Gastroesophageal sphincter (tissue), 4 donors: ENCODE measurements around the gene COL1A1. TPM values are rescaled to one million over a fixed set of nuclear protein-coding genes. Genes with fewer than 3 reads are reported as not detected.

Source experiments
- ATAC-seq: fragments of 150-250 bp; one replicate; pipeline ENCODE4 v1.9.1; 2016; ENCODE audit warnings: mild to moderate bottlenecking, moderate library complexity
- H3K27ac ChIP-seq, 4 donors: fragments of 200-600 bp; sonication (generic) in 3 of 4; 1 replicate in 3 of 4; 2 replicates in 1 of 4; pipeline ENCODE4 v1.5.1; 2016 to 2019
- H3K27me3 ChIP-seq: fragments of 200-600 bp; sonication (generic); one replicate; pipeline ENCODE4 v1.5.1; 2019
- H3K36me3 ChIP-seq, 2 donors: fragments of 200-600 bp; sonication (generic); one replicate each; pipeline ENCODE4 v1.5.1; 2019; ENCODE audit warnings: control low read depth in 1 of 2
- H3K4me1 ChIP-seq, 3 donors: fragments of 200-600 bp; sonication (generic); 1 replicate in 2 of 3; 2 replicates in 1 of 3; pipeline ENCODE4 v1.5.1; 2016 to 2019; ENCODE audit warnings: control low read depth in 2 of 3
- H3K4me3 ChIP-seq, 2 donors: fragments of 200-600 bp; sonication (generic); one replicate each; pipeline ENCODE4 v1.5.1; 2019; ENCODE audit warnings: mild to moderate bottlenecking in 1 of 2, moderate library complexity in 1 of 2
- H3K9me3 ChIP-seq, 3 donors: fragments of 200-600 bp; sonication (generic); one replicate each; pipeline ENCODE4 v1.5.1; 2017 to 2019; ENCODE audit warnings: control low read depth in 2 of 3
- CTCF ChIP-seq, 4 experiments: fragments of 200-600 bp in 2 of 4; fragments of 450-650 bp in 2 of 4; sonication (generic) in 1 of 4; IDR thresholded peaks; one replicate each; pipeline ENCODE4 v1.5.1; 2017 to 2019; ENCODE audit warnings: antibody characterized with exemption in 4 of 4, mild to moderate bottlenecking in 2 of 4, moderate library complexity in 2 of 4
- EP300 ChIP-seq: sonication (generic); formaldehyde crosslinking; IDR thresholded peaks from one replicate; pipeline ENCODE4 v1.6.1; 2017; ENCODE audit warnings: antibody characterized with exemption, mild to moderate bottlenecking
- POLR2A ChIP-seq, 2 donors: fragments of 450-650 bp; IDR thresholded peaks; one replicate each; pipeline ENCODE4 v1.6.1; 2017; ENCODE audit warnings: antibody characterized with exemption in 2 of 2, mild to moderate bottlenecking in 2 of 2, moderate library complexity in 1 of 2
- POLR2AphosphoS5 ChIP-seq: sonication (generic); formaldehyde crosslinking; IDR thresholded peaks from one replicate; pipeline ENCODE4 v1.6.1; 2017; ENCODE audit warnings: antibody characterized with exemption
- WGBS, 2 donors: methylation state at CpG; one replicate each; pipeline ENCODE4 v1.1.5; 2018; ENCODE audit warnings: low coverage in 1 of 2; 5-methylcytosine and 5-hydroxymethylcytosine counted together
- total RNA-seq, 4 donors: library from RNA; depleted of rRNA; stranded (reverse); fragments of >200 nt; gene quantifications; one replicate each; pipeline ENCODE4 v1.1.0, GENCODE V29; 2016

The COL1A1 gene
- total RNA-seq, 4 donors from 2014 or later = 14.6 to 92.9 (median 69.7) TPM

- Histone ChIP-seq H3K4me1 (peaks cover 5 to 86% (median 30%) of the 10 kb centered on the region in 3 donors), H3K27ac (peak overlapping the region in 3 of 4 donors; percentile 42 to 94 (median 66))
- ATAC-seq = no peak
Measured at GRCh38 chr17:50205111-50205962, 3.9 kb upstream of the COL1A1 start.

GRCh38 chr17:50204431-50204830 lies 3.0 kb upstream of the COL1A1 start:
- peaks cover 0 to 86% (median 24%) of the 10 kb centered on the region in 3 donors for H3K4me1 ChIP-seq
- WGBS, 2 donors = no CpG with 5 or more reads among the region's 3 CpGs
- peaks cover 13% of the 10 kb centered on the region for H3K27me3 ChIP-seq
- no peak for ATAC-seq
- peak overlapping the region in 2 of 4 donors; percentile 45 to 94 for H3K27ac ChIP-seq
- no peak overlapping the region for H3K4me3 ChIP-seq
- no peaks in the 10 kb centered on the region for H3K9me3 ChIP-seq
- H3K36me3 ChIP-seq = no peaks in the 10 kb centered on the region
- TF ChIP-seq EP300 (no peak), POLR2A (IDR thresholded peaks at IDR 0.05) (no peak), CTCF (IDR thresholded peaks at IDR 0.05) (no peak), POLR2AphosphoS5 (no peak)

More at GRCh38 chr17:50205111-50205962, 3.9 kb upstream of the COL1A1 start:
- WGBS, 2 donors = 40 to 62% methylated on average over 7 to 10 of the region's 10 CpGs
- no peak for TF ChIP-seq CTCF (IDR thresholded peaks at IDR 0.05)
- TF ChIP-seq POLR2AphosphoS5 = no peak
- TF ChIP-seq EP300 = no peak
- no peak for TF ChIP-seq POLR2A (IDR thresholded peaks at IDR 0.05)
- Histone ChIP-seq H3K9me3 (no peaks in the 10 kb centered on the region), H3K36me3 (no peaks in the 10 kb centered on the region), H3K4me3 (no peak overlapping the region), H3K27me3 (peaks cover 16% of the 10 kb centered on the region)

GRCh38 chr17:50203604-50204345 lies 2.3 kb upstream of the COL1A1 start:
- Histone ChIP-seq H3K4me1 (peaks cover 0 to 86% (median 24%) of the 10 kb centered on the region in 3 donors), H3K36me3 (no peaks in the 10 kb centered on the region), H3K27me3 (peaks cover 11% of the 10 kb centered on the region), H3K9me3 (no peaks in the 10 kb centered on the region), H3K27ac (peak overlapping the region in 3 of 4 donors; percentile 45 to 94 (median 54)), H3K4me3 (no peak overlapping the region)
- WGBS, 2 donors = 40 to 68% methylated on average over 2 to 6 of the region's 13 CpGs
- TF ChIP-seq POLR2AphosphoS5 = no peak
- no peak for TF ChIP-seq POLR2A (IDR thresholded peaks at IDR 0.05)
- no peak for TF ChIP-seq CTCF (IDR thresholded peaks at IDR 0.05)
- no peak for TF ChIP-seq EP300
- ATAC-seq = no peak

GRCh38 chr17:50203086-50203485 lies 1.7 kb upstream of the COL1A1 start:
- no CpG with 5 or more reads among the region's 14 CpGs for WGBS, 2 donors
- no peak for ATAC-seq
- Histone ChIP-seq H3K4me3 (no peak overlapping the region), H3K27ac (peak overlapping the region in 3 of 4 donors; percentile 45 to 94 (median 60)), H3K9me3 (no peaks in the 10 kb centered on the region), H3K4me1 (peaks cover under 1 to 86% (median 28%) of the 10 kb centered on the region in 3 donors), H3K27me3 (peaks cover 11% of the 10 kb centered on the region), H3K36me3 (peaks cover 0 to 5% of the 10 kb centered on the region in 2 donors)
- TF ChIP-seq CTCF (IDR thresholded peaks at IDR 0.05) = no peak
- TF ChIP-seq POLR2A (IDR thresholded peaks at IDR 0.05) = no peak
- no peak for TF ChIP-seq EP300
- TF ChIP-seq POLR2AphosphoS5 = no peak
